NB4 (cell line): ENCODE results near the gene MTX3.

Experiments used
- MYC ChIP-seq: IDR thresholded peaks from 2 replicates; pipeline ENCODE4 v1.6.1; 2011; ENCODE audit warnings: low read depth, low read length
- POLR2A ChIP-seq: IDR thresholded peaks from 2 replicates; pipeline ENCODE4 v1.6.1; 2011; ENCODE audit warnings: mild to moderate bottlenecking; ENCODE audit not compliant: insufficient read length; ENCODE audit errors: extremely low read depth
- TF ChIP-seq, protein P1 (sequence below): IDR thresholded peaks from one replicate; pipeline ENCODE4 v1.5.1; 2012; ENCODE audit warnings: low read depth, low read length
- TF ChIP-seq, protein P2 (sequence below): IDR thresholded peaks from 2 replicates; pipeline ENCODE4 v1.6.1; 2011; ENCODE audit warnings: low read depth, low read length

DNA sequence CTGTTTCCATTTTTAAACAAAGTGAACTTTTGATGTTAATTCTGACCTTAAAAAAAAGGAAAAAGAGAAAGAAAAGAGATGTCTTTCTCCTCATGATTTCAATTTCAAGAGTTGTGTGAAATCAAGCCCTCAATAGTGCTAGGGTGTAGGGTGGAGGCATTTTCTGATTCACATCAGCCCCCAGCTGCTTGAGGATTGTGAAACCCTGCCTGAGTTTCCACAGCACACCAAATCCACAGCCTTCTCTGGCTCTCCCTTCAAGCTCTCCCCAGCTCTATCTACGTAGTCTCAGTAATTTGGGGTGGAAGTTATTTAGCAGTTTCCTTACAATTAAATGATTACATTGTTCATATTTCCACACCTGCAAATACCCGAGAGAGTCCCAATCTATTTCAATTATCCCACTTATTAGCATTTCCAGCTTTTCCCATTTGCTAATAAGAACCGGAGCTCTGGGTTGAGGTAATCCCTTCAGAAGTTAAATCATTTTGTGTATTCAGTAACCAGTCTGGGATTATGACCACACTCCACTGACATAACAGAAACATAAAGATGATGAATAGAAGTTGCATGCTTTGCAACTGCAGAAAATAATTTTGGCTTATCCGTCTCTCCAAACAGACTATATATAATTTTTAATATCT, 54.9 kb downstream of the MTX3 start:
- TF ChIP-seq, protein P1, sequence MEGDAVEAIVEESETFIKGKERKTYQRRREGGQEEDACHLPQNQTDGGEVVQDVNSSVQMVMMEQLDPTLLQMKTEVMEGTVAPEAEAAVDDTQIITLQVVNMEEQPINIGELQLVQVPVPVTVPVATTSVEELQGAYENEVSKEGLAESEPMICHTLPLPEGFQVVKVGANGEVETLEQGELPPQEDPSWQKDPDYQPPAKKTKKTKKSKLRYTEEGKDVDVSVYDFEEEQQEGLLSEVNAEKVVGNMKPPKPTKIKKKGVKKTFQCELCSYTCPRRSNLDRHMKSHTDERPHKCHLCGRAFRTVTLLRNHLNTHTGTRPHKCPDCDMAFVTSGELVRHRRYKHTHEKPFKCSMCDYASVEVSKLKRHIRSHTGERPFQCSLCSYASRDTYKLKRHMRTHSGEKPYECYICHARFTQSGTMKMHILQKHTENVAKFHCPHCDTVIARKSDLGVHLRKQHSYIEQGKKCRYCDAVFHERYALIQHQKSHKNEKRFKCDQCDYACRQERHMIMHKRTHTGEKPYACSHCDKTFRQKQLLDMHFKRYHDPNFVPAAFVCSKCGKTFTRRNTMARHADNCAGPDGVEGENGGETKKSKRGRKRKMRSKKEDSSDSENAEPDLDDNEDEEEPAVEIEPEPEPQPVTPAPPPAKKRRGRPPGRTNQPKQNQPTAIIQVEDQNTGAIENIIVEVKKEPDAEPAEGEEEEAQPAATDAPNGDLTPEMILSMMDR, result no peak
- no peak for TF ChIP-seq MYC
- TF ChIP-seq POLR2A, result no peak
- TF ChIP-seq, protein P2, sequence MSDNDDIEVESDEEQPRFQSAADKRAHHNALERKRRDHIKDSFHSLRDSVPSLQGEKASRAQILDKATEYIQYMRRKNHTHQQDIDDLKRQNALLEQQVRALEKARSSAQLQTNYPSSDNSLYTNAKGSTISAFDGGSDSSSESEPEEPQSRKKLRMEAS, result no peak
